T-helper 2 cell treated with Interferon-gamma antibody and Interleukin-4, amounts not matched to agents 5 μg/mL and 100 μg/mL, for 36 hours (primary cell): ENCODE measurements around the gene SAA1.
"Not testable (repeated sequence)": the region's sequence is repeated elsewhere in the genome, so short reads cannot be mapped to it uniquely, and the experiment has no call there.

ENCODE experiments used
- DNase-seq: peaks from one replicate; pipeline ENCODE4 v3.0.0; 2021; ENCODE audit warnings: low spot score
- H3K27ac Mint-ChIP-seq: one replicate; pipeline ENCODE4 v1.8.0; 2021; ENCODE audit warnings: mild to moderate bottlenecking, mixed read lengths
- H3K27me3 Mint-ChIP-seq: one replicate; pipeline ENCODE4 v1.8.0; 2021; ENCODE audit warnings: low read depth, mixed read lengths
- H3K36me3 Mint-ChIP-seq: one replicate; pipeline ENCODE4 v1.8.0; 2021; ENCODE audit warnings: low read depth, mixed read lengths
- H3K4me1 Mint-ChIP-seq: one replicate; pipeline ENCODE4 v1.8.0; 2021; ENCODE audit warnings: low read depth, mixed read lengths
- H3K4me3 Mint-ChIP-seq: one replicate; pipeline ENCODE4 v1.8.0; 2022; ENCODE audit warnings: mild to moderate bottlenecking, moderate library complexity, mixed read lengths
- H3K9me3 Mint-ChIP-seq: one replicate; pipeline ENCODE4 v1.8.0; 2021; ENCODE audit warnings: mixed read lengths

Gene SAA1

GRCh38 chr11:18246379-18247190 is 19.5 kb upstream of the SAA1 start:
- H3K27ac Mint-ChIP-seq: peak overlapping the region; percentile 89
- peaks cover 20% of the 10 kb centered on the region for H3K4me1 Mint-ChIP-seq
- not testable (repeated sequence) for H3K27me3 Mint-ChIP-seq, H3K9me3 Mint-ChIP-seq, H3K36me3 Mint-ChIP-seq
- peak; percentile 37 for DNase-seq
- H3K4me3 Mint-ChIP-seq: peak overlapping the region; percentile 78

- H3K27me3 Mint-ChIP-seq, H3K9me3 Mint-ChIP-seq, DNase-seq, H3K36me3 Mint-ChIP-seq: not testable (repeated sequence)
- Mint-ChIP-seq H3K27ac (peak overlapping the region; percentile 61), H3K4me3 (peak overlapping the region; percentile 13), H3K4me1 (peaks cover 20% of the 10 kb centered on the region)
Measured at GRCh38 chr11:18247191-18247581, 18.9 kb upstream of the SAA1 start.

GRCh38 chr11:18248561-18248960 is 17.5 kb upstream of the SAA1 start, which contains the start of gene SAA2:
Gene SAA2, minus strand, starts transcription at chr11:18248668. Its CDS starts 657 bp downstream, at chr11:18248011.
- H3K9me3 Mint-ChIP-seq: no peaks in the 10 kb centered on the region
- H3K36me3 Mint-ChIP-seq: no peaks in the 10 kb centered on the region
- DNase-seq: no peak
- H3K27ac Mint-ChIP-seq: no peak within 1 kb of the TSS
- H3K4me1 Mint-ChIP-seq: peaks cover 26% of the 10 kb centered on the region
- H3K4me3 Mint-ChIP-seq: no peak within 1 kb of the TSS
- H3K27me3 Mint-ChIP-seq: peaks cover 2% of the 10 kb centered on the region

DNA sequence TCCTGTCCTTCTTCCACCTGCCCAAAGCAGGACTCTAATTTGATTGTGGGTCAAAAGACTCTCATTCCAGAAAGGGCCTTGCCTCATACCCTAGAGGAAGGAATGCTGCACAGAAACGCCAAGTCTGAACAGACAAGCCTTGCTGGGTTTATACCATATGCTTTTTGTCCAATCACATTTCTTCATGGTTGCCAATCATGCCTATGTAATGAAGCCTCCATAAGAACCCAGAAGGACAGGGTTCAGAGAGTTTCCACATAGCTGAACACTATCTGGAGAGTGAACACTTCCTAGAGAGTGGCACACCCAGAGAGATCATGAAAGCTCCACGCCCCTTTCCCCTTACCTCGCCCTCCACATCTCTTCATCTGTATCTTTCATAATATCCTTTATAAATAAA is 12.8 kb upstream of the SAA1 start:
- Mint-ChIP-seq H3K36me3 (no peaks in the 10 kb centered on the region), H3K9me3 (no peaks in the 10 kb centered on the region), H3K27ac (no peak overlapping the region), H3K27me3 (peaks cover 3% of the 10 kb centered on the region), H3K4me3 (no peak overlapping the region), H3K4me1 (peaks cover 12% of the 10 kb centered on the region)
- DNase-seq: no peak

- no peak overlapping the region for H3K4me3 Mint-ChIP-seq
- H3K27ac Mint-ChIP-seq: no peak overlapping the region
- no peak for DNase-seq
- H3K4me1 Mint-ChIP-seq: peaks cover 12% of the 10 kb centered on the region
- H3K27me3 Mint-ChIP-seq: peaks cover 3% of the 10 kb centered on the region
- H3K36me3 Mint-ChIP-seq: no peaks in the 10 kb centered on the region
- no peaks in the 10 kb centered on the region for H3K9me3 Mint-ChIP-seq
Measured at GRCh38 chr11:18253778-18254338, 12.2 kb upstream of the SAA1 start.

DNA sequence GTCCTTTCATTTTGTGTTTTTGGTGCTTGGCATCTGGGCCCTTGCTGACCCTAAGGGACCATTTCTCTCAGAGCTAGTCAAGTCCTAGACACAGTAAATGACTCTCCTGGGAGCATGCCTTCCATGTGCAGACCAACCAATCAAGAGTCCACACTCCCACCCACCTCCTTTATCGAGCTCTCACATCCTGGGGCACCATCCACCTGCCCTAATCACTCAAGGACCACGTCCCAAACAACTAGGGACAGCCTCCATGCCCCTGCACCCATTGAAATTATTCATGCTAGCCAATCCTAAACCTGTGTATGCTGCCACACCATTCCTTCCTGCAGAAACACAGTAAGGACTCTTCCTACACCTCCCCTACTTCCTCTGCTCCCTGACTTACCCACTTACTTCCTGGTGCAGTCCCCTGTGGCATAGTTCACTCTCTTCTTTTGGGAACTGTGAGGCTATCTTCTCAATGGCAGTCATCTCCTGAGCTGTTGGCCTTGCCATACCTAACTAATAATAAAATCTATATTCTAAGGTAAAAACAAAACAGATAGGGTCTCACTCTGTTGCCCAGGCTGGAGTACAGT is 11.2 kb upstream of the SAA1 start:
- H3K27ac Mint-ChIP-seq: no peak overlapping the region
- H3K4me1 Mint-ChIP-seq: peaks cover 10% of the 10 kb centered on the region
- no peak overlapping the region for H3K4me3 Mint-ChIP-seq
- H3K9me3 Mint-ChIP-seq: no peaks in the 10 kb centered on the region
- no peaks in the 10 kb centered on the region for H3K36me3 Mint-ChIP-seq
- DNase-seq: no peak
- H3K27me3 Mint-ChIP-seq: peaks cover 7% of the 10 kb centered on the region

DNA sequence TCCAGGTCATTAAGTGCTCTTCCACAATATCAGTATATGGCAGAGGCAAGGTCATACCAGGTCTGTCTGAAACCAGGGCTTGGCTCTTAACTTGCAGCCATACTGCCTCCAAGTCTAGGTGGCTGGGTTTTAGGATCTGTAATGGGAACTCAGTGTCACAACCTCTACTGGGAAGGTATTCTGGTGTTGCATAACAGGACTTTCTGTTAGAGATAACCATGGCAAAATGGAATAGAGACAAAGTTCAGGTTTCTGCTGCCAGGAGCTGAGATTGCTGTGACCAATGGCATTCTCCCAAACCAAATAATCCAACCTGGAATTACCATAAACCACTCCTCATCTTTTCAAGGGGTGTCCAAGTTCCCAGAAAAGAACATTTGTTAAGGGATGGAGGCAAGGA is 6.8 kb upstream of the SAA1 start:
- Mint-ChIP-seq H3K4me1 (peaks cover 10% of the 10 kb centered on the region), H3K27me3 (peaks cover 10% of the 10 kb centered on the region), H3K36me3 (no peaks in the 10 kb centered on the region), H3K9me3 (no peaks in the 10 kb centered on the region), H3K4me3 (no peak overlapping the region), H3K27ac (no peak overlapping the region)
- no peak for DNase-seq

- Mint-ChIP-seq H3K27ac (no peak overlapping the region), H3K9me3 (no peaks in the 10 kb centered on the region), H3K4me3 (no peak overlapping the region), H3K36me3 (no peaks in the 10 kb centered on the region), H3K4me1 (peaks cover 13% of the 10 kb centered on the region), H3K27me3 (peaks cover 8% of the 10 kb centered on the region)
- no peak for DNase-seq
Measured at GRCh38 chr11:18261721-18262120, 4.3 kb upstream of the SAA1 start.

GRCh38 chr11:18262681-18263350 is 3.2 kb upstream of the SAA1 start:
- DNase-seq, H3K27me3 Mint-ChIP-seq, H3K4me3 Mint-ChIP-seq, H3K27ac Mint-ChIP-seq, H3K9me3 Mint-ChIP-seq, H3K36me3 Mint-ChIP-seq: not testable (repeated sequence)
- peaks cover 15% of the 10 kb centered on the region for H3K4me1 Mint-ChIP-seq

DNA sequence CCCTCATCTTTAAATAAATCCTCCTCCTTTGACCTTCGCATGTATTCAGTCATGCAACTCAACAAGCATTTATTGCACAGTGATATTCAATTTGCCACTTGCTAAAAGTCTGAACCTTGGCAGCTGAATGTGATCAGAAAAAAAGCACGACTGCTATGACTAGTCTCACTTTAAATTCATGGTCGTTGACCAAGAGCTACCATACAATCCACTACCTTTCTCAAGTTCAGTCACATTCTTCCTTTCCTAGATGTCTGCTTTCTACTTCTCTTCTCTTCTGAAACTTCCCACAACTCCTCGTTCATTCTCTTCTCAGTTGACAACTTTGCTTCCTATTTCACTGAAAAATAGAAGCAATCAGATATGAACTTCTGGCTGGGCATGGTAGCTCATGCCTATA is 2.0 kb upstream of the SAA1 start:
- H3K4me1 Mint-ChIP-seq: peaks cover 18% of the 10 kb centered on the region
- H3K27me3 Mint-ChIP-seq: peaks cover 6% of the 10 kb centered on the region
- DNase-seq: no peak

GRCh38 chr11:18264677-18265555 is 1.1 kb upstream of the SAA1 start:
- H3K36me3 Mint-ChIP-seq: no peaks in the 10 kb centered on the region
- DNase-seq: no peak
- H3K27me3 Mint-ChIP-seq: peaks cover 4% of the 10 kb centered on the region
- no peak overlapping the region for H3K4me3 Mint-ChIP-seq
- H3K4me1 Mint-ChIP-seq: peaks cover 18% of the 10 kb centered on the region
- no peak overlapping the region for H3K27ac Mint-ChIP-seq
- H3K9me3 Mint-ChIP-seq: no peaks in the 10 kb centered on the region

More for the DNA sequence above, 2.0 kb upstream of the SAA1 start:
- Mint-ChIP-seq H3K9me3 (no peaks in the 10 kb centered on the region), H3K36me3 (no peaks in the 10 kb centered on the region), H3K4me3 (no peak overlapping the region), H3K27ac (no peak overlapping the region)

DNA sequence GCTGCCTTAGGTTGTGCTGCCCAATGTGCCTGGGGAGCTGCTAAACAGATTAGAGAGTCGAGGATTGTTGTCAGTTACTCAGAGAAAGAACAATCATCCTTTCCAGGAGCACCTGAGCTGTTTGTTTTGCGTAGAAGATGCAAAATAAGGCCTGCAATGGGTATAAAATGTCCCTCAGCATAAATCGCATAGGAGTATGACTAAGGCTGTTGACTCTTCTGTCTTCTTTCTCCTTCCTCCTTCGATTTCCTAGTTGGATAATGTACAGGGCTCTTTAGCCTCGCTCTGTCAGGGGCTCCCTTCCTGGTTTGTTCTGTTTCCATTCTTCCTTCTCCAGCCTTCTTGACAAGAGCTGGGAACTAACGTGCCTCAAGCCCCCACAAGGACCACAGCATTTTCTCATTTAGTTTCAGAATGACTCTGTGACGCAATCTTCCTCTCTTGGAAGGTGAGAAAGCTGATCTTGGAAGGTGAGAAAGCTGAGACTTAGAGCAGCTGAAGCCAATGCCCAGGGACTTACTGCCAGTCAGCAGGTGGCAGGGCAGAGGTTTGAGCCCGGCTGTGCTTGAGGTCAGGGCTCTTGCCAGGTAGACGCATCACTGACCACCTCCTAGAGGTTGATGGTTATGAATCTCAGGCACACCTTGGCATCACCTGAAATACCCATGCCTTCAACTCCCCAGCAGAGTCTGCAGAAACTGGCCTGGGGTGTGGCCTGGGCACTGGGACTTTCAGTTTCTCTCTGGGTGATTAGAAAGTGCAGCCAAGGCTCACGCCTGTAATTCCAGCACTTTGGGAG is 1.5 kb downstream of the SAA1 start:
- H3K36me3 Mint-ChIP-seq, H3K9me3 Mint-ChIP-seq, DNase-seq, H3K4me3 Mint-ChIP-seq, H3K27me3 Mint-ChIP-seq: not testable (repeated sequence)
- H3K27ac Mint-ChIP-seq: peak overlapping the region; percentile 54
- peaks cover 18% of the 10 kb centered on the region for H3K4me1 Mint-ChIP-seq

- H3K27ac Mint-ChIP-seq, H3K9me3 Mint-ChIP-seq, DNase-seq, H3K27me3 Mint-ChIP-seq, H3K4me3 Mint-ChIP-seq, H3K36me3 Mint-ChIP-seq: not testable (repeated sequence)
- peaks cover 12% of the 10 kb centered on the region for H3K4me1 Mint-ChIP-seq
Measured at GRCh38 chr11:18269252-18269651, 3.2 kb downstream of the SAA1 start.
